Measurements from ENCODE around the gene NDUFB10. TPM values are rescaled to one million over a fixed set of nuclear protein-coding genes. Genes with fewer than 3 reads are reported as not detected.
A peak's percentile ranks its signal among the peaks of the same experiment; 100 is the strongest.

Gene NDUFB10
- total and polyA plus RNA-seq, 4 donors = 93.9 to 195 (median 133) TPM

DNA sequence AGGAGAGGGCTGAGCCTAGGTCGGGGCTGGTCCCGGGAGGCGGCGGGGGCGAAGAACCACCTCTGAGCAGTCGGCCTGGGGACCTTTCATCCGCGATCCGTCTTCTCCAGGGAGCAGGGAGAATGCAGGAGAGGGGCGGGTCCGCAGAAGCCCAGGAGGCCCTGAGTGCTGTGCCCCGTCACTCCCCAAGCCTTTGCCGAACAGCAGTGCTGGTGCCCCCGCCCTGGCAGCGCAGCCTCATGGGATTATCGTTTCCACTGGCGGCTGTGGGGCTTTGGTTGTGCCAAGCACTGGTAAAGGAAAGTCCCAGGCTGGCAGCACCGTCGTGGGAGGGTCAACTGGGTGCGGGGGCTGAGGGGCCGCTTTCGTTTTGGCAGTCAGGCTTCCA, 13.1 kb downstream of the NDUFB10 start:
- TF ChIP-seq, protein P1, sequence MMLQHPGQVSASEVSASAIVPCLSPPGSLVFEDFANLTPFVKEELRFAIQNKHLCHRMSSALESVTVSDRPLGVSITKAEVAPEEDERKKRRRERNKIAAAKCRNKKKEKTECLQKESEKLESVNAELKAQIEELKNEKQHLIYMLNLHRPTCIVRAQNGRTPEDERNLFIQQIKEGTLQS (IDR thresholded peaks at IDR 0.05) = no peak
- TF ChIP-seq JUND (IDR thresholded peaks at IDR 0.05) = no peak
- TF ChIP-seq CTCF (IDR thresholded peaks at IDR 0.05; ENCODE audit: low read depth, low read length, missing input control) = no peak
- no peak for TF ChIP-seq YY1 (IDR thresholded peaks at IDR 0.05)
- TF ChIP-seq SP1 (IDR thresholded peaks at IDR 0.05) = no peak
- TF ChIP-seq, protein P2, sequence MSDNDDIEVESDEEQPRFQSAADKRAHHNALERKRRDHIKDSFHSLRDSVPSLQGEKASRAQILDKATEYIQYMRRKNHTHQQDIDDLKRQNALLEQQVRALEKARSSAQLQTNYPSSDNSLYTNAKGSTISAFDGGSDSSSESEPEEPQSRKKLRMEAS (IDR thresholded peaks at IDR 0.05) = no peak
- TF ChIP-seq GABPA (IDR thresholded peaks at IDR 0.05 in 1 of 2, conservative IDR thresholded peaks at IDR 0.05 in 1 of 2) = no peak
- TF ChIP-seq FOXA2 (IDR thresholded peaks at IDR 0.05) = no peak
- TF ChIP-seq, protein P3, sequence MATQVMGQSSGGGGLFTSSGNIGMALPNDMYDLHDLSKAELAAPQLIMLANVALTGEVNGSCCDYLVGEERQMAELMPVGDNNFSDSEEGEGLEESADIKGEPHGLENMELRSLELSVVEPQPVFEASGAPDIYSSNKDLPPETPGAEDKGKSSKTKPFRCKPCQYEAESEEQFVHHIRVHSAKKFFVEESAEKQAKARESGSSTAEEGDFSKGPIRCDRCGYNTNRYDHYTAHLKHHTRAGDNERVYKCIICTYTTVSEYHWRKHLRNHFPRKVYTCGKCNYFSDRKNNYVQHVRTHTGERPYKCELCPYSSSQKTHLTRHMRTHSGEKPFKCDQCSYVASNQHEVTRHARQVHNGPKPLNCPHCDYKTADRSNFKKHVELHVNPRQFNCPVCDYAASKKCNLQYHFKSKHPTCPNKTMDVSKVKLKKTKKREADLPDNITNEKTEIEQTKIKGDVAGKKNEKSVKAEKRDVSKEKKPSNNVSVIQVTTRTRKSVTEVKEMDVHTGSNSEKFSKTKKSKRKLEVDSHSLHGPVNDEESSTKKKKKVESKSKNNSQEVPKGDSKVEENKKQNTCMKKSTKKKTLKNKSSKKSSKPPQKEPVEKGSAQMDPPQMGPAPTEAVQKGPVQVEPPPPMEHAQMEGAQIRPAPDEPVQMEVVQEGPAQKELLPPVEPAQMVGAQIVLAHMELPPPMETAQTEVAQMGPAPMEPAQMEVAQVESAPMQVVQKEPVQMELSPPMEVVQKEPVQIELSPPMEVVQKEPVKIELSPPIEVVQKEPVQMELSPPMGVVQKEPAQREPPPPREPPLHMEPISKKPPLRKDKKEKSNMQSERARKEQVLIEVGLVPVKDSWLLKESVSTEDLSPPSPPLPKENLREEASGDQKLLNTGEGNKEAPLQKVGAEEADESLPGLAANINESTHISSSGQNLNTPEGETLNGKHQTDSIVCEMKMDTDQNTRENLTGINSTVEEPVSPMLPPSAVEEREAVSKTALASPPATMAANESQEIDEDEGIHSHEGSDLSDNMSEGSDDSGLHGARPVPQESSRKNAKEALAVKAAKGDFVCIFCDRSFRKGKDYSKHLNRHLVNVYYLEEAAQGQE (IDR thresholded peaks at IDR 0.05) = no peak
- TF ChIP-seq FOXA1 (IDR thresholded peaks at IDR 0.05) = no peak
- TF ChIP-seq, protein P4, sequence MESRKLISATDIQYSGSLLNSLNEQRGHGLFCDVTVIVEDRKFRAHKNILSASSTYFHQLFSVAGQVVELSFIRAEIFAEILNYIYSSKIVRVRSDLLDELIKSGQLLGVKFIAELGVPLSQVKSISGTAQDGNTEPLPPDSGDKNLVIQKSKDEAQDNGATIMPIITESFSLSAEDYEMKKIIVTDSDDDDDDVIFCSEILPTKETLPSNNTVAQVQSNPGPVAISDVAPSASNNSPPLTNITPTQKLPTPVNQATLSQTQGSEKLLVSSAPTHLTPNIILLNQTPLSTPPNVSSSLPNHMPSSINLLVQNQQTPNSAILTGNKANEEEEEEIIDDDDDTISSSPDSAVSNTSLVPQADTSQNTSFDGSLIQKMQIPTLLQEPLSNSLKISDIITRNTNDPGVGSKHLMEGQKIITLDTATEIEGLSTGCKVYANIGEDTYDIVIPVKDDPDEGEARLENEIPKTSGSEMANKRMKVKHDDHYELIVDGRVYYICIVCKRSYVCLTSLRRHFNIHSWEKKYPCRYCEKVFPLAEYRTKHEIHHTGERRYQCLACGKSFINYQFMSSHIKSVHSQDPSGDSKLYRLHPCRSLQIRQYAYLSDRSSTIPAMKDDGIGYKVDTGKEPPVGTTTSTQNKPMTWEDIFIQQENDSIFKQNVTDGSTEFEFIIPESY (IDR thresholded peaks at IDR 0.05) = no peak
- Histone ChIP-seq H3K27ac (ENCODE audit: low read depth in 1 of 2, low read length in 2 of 2) (no peak overlapping the region), H3K9me3 (ENCODE audit: control insufficient read depth in 4 of 4, low read length in 3 of 4) (no peaks in the 10 kb centered on the region), H3K9ac (ENCODE audit: low read depth in 1 of 2, low read length in 2 of 2) (peak overlapping the region; percentile 6 to 90), H3K36me3 (ENCODE audit: control insufficient read depth in 4 of 4, insufficient read depth in 3 of 4, low read depth in 1 of 4, low read length in 3 of 4) (peaks cover 13 to 31% (median 15%) of the 10 kb centered on the region in 4 donors), H3K4me1 (ENCODE audit: control insufficient read depth in 4 of 4, insufficient read depth in 4 of 4, low read length in 3 of 4) (peaks cover 6 to 23% (median 18%) of the 10 kb centered on the region in 4 donors), H3K4me3 (ENCODE audit: low read depth in 1 of 3, low read length in 3 of 3) (peak overlapping the region; percentile 78 to 94 (median 91)), H3K27me3 (ENCODE audit: control insufficient read depth in 4 of 4, insufficient read depth in 4 of 4, low read length in 3 of 4) (no peaks in the 10 kb centered on the region)
- 3% methylated on average over 22 of the region's 22 CpGs for WGBS
- no peak for DNase-seq (ENCODE audit: low spot score)

DNA sequence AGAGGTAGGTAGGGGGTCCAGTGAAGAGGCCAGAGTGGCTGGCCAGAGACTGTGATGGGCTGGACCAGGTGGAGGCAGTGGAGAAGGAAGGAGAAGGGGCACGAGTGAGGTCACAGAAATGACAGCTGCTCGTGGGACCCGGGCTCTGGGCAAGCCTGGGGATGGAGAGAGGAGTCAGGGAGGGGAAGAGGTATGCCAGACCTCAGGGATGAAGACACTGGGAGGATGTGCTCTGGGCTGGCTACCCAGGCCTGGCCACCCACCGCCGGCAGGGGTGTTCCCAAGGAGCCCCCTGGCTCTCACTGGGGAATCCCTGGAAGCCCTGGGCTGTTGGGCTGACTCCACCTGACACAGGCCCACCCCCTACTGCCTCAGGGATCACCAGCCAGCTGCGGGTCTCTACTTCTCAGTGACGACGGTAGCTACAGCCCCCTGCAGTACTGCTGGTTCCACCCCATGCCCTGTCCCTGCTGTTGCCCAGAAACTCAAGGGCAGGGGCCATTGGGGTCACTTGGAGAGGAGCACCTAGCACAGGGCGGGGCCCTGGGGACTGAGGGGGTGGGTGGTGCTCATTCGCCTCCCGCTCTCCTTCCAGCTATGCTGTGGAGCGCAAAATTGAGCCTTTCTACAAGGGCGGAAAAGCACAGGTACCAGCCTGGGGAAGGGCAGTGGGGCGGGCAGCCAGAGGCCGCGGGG, 14.3 kb downstream of the NDUFB10 start:
- Histone ChIP-seq H3K9me3 (ENCODE audit: control insufficient read depth in 4 of 4, low read length in 3 of 4) (no peaks in the 10 kb centered on the region), H3K27me3 (ENCODE audit: control insufficient read depth in 4 of 4, insufficient read depth in 4 of 4, low read length in 3 of 4) (no peaks in the 10 kb centered on the region), H3K36me3 (ENCODE audit: control insufficient read depth in 4 of 4, insufficient read depth in 3 of 4, low read depth in 1 of 4, low read length in 3 of 4) (peaks cover 14 to 41% (median 16%) of the 10 kb centered on the region in 4 donors), H3K9ac (ENCODE audit: low read depth in 1 of 2, low read length in 2 of 2) (no peak overlapping the region), H3K4me1 (ENCODE audit: control insufficient read depth in 4 of 4, insufficient read depth in 4 of 4, low read length in 3 of 4) (peaks cover 6 to 23% (median 18%) of the 10 kb centered on the region in 4 donors), H3K27ac (ENCODE audit: low read depth in 1 of 2, low read length in 2 of 2) (no peak overlapping the region), H3K4me3 (ENCODE audit: low read depth in 1 of 3, low read length in 3 of 3) (no peak overlapping the region)
- DNase-seq (ENCODE audit: low spot score) = no peak
- TF ChIP-seq, protein P3 (IDR thresholded peaks at IDR 0.05) = no peak
- TF ChIP-seq HNF4A (conservative IDR thresholded peaks at IDR 0.05) (no peak), SP1 (IDR thresholded peaks at IDR 0.05) (no peak), RAD21 (IDR thresholded peaks at IDR 0.05) (no peak), JUND (IDR thresholded peaks at IDR 0.05) (no peak), GABPA (IDR thresholded peaks at IDR 0.05 in 1 of 2, conservative IDR thresholded peaks at IDR 0.05 in 1 of 2) (no peak), FOXA2 (IDR thresholded peaks at IDR 0.05) (no peak), EGR1 (IDR thresholded peaks at IDR 0.05; ENCODE audit: low read depth in 2 of 2) (no peak), FOXA1 (IDR thresholded peaks at IDR 0.05) (no peak), HNF4G (IDR thresholded peaks at IDR 0.05) (no peak), RXRA (IDR thresholded peaks at IDR 0.05) (no peak), NR2F2 (IDR thresholded peaks at IDR 0.05) (no peak)
- TF ChIP-seq, protein P1 (IDR thresholded peaks at IDR 0.05) = no peak
- 95% methylated on average over 16 of the region's 16 CpGs for WGBS
